ENCODE measurements around the gene GRM8.

The GRM8 gene

GRCh38 chr7:126495001-126495400 is 757.7 kb downstream of the GRM8 start:
- DNase-seq: no peak

GRCh38 chr7:126493801-126494200 is 758.9 kb downstream of the GRM8 start:
- no peak for DNase-seq

GRCh38 chr7:126489874-126490273 is 762.9 kb downstream of the GRM8 start:
- no peak for DNase-seq

GRCh38 chr7:126487728-126488442 is 764.9 kb downstream of the GRM8 start:
- DNase-seq: no peak

GRCh38 chr7:126486806-126487205 is 765.9 kb downstream of the GRM8 start:
- no peak for DNase-seq

- DNase-seq: no peak
These were observed 767.0 kb downstream of the GRM8 start for GRCh38 chr7:126485791-126486190.

- no peak for DNase-seq
These were observed 768.8 kb downstream of the GRM8 start for GRCh38 chr7:126483972-126484371.

GRCh38 chr7:126472825-126473224 is 779.9 kb downstream of the GRM8 start:
- no peak for DNase-seq

- no peak for DNase-seq
These were observed 790.3 kb downstream of the GRM8 start for GRCh38 chr7:126462405-126462804.

- DNase-seq: no peak
These were observed 792.1 kb downstream of the GRM8 start for GRCh38 chr7:126460664-126461063.

GRCh38 chr7:126453104-126453503 is 799.6 kb downstream of the GRM8 start:
- no peak for DNase-seq

GRCh38 chr7:126450269-126450671 is 802.5 kb downstream of the GRM8 start:
- no peak for DNase-seq

GRCh38 chr7:126449611-126450268 is 803.0 kb downstream of the GRM8 start:
- DNase-seq: no peak

GRCh38 chr7:126447984-126448383 is 804.8 kb downstream of the GRM8 start:
- DNase-seq: no peak

- no peak for DNase-seq
These were observed 806.8 kb downstream of the GRM8 start for GRCh38 chr7:126445991-126446390.

- DNase-seq: no peak
These were observed 808.8 kb downstream of the GRM8 start for GRCh38 chr7:126443951-126444350.

GRCh38 chr7:126442908-126443307 is 809.8 kb downstream of the GRM8 start:
- no peak for DNase-seq

GRCh38 chr7:126441745-126442144 is 811.0 kb downstream of the GRM8 start:
- DNase-seq: no peak

GRCh38 chr7:126440542-126440941 is 812.2 kb downstream of the GRM8 start:
- DNase-seq: no peak

GRCh38 chr7:126436213-126436868 is 816.4 kb downstream of the GRM8 start:
- no peak for DNase-seq

- DNase-seq: no peak
These were observed 826.1 kb downstream of the GRM8 start for GRCh38 chr7:126426652-126427051.

GRCh38 chr7:126424985-126425384 is 827.8 kb downstream of the GRM8 start:
- DNase-seq: no peak

- DNase-seq: no peak
These were observed 833.7 kb downstream of the GRM8 start for GRCh38 chr7:126419047-126419446.

GRCh38 chr7:126411821-126412383 is 840.8 kb downstream of the GRM8 start:
- DNase-seq: no peak

Data from hematopoietic multipotent progenitor cell treated with erythropoietin and hydrocortisone succinate and interleukin-3 and kit ligand, for 6 days (in vitro differentiated cells).